Fibroblast of the aortic adventitia (primary cell): ENCODE measurements around the gene DPF3. TPM values are rescaled to one million over a fixed set of nuclear protein-coding genes. Genes with fewer than 3 reads are reported as not detected.

Source experiments
- DNase-seq: peaks from one replicate; pipeline ENCODE4 v3.0.0-alpha.2; 2010; ENCODE audit warnings: low read depth
- H3K4me3 ChIP-seq: 2 replicates; pipeline ENCODE4 v1.5.1; 2011; ENCODE audit warnings: low read depth, mild to moderate bottlenecking, control low read depth, low read length, moderate library complexity
- total RNA-seq: library from RNA; depleted of rRNA; stranded (reverse); fragments of >200 nt; gene quantifications from 2 replicates; pipeline ENCODE4 v1.2.3, GENCODE V29; 2012; ENCODE audit warnings: low replicate concordance
- TF ChIP-seq, protein P1 (sequence below): IDR thresholded peaks from 2 replicates; pipeline ENCODE4 v1.5.1; 2011; ENCODE audit warnings: mild to moderate bottlenecking, low read length, control low read depth, inconsistent platforms; ENCODE audit not compliant: insufficient read depth

Gene DPF3
- total RNA-seq, 1 donor, result 16.3 TPM

DNA sequence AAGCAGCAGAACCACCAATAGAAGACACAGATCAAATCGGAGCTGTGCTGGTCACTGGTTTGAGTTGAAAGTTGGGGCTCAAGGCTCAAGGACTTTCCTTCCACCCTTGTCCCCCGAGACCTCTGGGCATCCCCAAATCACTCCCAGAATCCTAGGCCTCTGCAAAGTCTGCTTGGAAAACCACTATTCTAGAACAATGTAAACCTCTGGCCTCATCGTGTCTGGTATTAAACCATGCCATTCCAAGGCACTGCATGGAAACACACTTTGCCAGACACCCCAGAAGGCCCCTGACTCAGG is 288.0 kb downstream of the DPF3 start:
- H3K4me3 ChIP-seq, result no peak overlapping the region
- TF ChIP-seq, protein P1, sequence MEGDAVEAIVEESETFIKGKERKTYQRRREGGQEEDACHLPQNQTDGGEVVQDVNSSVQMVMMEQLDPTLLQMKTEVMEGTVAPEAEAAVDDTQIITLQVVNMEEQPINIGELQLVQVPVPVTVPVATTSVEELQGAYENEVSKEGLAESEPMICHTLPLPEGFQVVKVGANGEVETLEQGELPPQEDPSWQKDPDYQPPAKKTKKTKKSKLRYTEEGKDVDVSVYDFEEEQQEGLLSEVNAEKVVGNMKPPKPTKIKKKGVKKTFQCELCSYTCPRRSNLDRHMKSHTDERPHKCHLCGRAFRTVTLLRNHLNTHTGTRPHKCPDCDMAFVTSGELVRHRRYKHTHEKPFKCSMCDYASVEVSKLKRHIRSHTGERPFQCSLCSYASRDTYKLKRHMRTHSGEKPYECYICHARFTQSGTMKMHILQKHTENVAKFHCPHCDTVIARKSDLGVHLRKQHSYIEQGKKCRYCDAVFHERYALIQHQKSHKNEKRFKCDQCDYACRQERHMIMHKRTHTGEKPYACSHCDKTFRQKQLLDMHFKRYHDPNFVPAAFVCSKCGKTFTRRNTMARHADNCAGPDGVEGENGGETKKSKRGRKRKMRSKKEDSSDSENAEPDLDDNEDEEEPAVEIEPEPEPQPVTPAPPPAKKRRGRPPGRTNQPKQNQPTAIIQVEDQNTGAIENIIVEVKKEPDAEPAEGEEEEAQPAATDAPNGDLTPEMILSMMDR, result no peak
- no peak for DNase-seq

DNA sequence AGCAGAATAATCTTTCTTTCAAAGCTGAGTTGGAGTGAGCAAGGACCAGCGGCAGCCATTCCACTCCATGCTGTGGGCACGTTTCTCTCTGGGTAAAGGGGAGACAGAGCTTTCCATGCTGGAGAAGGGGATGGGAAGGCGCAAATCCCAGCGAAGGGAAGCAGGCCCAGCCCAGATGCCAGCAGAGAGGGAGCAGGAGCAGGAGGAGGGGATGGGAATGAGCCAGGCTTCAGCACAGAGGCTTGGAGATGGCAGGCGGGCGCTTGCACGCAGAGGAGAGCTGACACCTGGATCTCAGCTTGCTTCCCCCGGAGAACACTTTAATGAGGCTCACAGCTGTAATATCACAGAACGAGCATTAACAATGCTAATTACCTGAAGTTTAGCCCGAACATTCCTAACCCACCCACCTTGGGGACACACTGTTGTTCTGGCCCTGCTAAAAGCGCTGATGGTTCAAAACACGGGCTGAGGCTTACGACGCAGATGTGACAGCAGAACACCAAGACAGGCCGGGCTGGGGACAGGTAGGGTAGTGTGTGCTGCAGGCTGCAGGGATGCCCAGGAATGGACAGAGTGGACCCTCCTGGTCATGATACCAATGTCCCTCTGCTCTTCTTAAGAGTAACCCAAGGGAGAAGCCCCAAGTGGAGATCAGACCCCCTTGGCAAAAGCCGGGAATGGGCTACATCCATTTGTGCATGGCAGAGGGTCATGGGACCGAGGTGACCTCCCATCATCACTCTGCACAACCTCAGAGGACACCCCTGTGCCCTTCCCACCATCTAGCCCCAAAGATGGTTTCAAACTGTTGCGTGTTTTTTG is 288.6 kb downstream of the DPF3 start:
- DNase-seq, result no peak
- no peak overlapping the region for H3K4me3 ChIP-seq
- TF ChIP-seq, protein P1, result no peak

DNA sequence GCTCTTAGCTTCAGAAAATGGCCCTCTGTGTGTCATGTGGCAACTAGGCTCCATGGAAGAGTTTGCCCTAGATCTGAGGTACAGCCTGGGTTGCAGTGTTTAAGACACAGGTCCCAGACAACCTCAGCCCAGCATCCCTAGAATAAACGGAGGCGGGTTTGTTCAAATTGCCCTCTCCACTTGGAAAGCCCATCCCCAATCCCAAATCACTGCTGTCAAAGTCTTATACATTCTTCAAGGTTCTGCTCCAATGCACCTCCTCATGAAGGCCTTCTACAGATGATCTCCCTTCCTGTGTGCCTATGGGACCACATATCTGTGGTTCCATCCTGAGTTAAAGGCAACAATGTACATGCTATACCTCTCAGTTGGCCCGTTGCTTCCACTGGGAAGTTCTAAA is 289.8 kb downstream of the DPF3 start:
- DNase-seq, result no peak
- TF ChIP-seq, protein P1, result no peak
- H3K4me3 ChIP-seq, result no peak overlapping the region

DNA sequence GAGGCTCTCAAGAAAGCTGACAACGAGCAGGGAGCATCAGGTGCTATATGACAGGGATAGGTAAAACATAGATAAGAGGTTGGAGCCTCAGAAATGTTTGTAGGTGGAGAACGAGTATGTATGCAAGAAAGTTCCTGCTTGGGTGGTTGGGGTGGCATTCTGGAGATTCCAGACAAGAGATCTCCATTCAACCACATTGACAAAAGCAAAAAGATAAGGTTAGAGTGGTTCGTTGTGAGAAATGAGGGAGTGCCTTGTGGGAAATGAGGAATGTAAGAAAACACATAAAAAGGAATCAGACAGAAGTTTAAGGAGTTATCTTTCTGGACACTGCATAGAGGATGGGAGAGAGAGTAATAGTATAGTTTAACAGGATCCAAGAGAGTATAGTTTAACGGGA is 290.3 kb downstream of the DPF3 start:
- no peak overlapping the region for H3K4me3 ChIP-seq
- TF ChIP-seq, protein P1, result no peak
- DNase-seq, result peak; percentile 36

DNA sequence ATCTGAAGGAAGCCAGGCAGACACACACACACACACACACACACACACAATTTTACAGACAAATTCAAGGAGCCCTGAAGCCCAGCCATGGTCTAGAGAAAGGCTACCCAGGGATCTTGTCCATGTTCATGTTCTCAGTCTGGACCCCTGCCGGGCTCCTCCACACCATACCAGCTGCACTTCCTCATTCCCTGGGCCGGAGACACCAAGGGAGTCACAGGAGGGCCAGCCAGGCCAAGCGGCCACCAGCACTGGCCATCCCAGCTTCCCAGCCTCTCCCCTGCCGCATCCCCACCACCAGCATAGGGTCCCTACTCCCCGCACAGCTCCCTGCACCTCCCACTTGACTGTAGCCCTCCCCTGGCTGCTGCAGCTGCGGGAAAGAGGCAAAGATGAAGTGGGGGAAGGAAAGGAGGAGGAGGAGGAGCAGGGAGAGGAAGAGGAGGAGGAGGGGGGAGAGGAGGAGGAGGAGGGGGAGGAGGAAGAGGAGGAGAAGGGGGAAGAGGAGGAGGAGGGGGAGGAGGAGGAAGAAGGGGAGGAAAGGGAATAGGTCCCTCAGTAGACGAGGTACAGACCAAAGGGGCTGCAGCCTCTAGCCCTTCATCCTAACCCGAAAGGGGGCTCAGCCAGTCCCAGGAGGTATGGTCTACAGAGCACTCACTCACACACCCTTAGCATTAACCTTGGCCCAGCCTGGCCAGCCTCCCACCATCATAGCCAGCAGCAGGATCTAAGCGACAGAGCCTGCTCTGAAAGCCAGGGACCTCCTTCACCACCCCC is 293.2 kb downstream of the DPF3 start:
- TF ChIP-seq, protein P1, result no peak
- no peak for DNase-seq
- H3K4me3 ChIP-seq, result no peak overlapping the region

DNA sequence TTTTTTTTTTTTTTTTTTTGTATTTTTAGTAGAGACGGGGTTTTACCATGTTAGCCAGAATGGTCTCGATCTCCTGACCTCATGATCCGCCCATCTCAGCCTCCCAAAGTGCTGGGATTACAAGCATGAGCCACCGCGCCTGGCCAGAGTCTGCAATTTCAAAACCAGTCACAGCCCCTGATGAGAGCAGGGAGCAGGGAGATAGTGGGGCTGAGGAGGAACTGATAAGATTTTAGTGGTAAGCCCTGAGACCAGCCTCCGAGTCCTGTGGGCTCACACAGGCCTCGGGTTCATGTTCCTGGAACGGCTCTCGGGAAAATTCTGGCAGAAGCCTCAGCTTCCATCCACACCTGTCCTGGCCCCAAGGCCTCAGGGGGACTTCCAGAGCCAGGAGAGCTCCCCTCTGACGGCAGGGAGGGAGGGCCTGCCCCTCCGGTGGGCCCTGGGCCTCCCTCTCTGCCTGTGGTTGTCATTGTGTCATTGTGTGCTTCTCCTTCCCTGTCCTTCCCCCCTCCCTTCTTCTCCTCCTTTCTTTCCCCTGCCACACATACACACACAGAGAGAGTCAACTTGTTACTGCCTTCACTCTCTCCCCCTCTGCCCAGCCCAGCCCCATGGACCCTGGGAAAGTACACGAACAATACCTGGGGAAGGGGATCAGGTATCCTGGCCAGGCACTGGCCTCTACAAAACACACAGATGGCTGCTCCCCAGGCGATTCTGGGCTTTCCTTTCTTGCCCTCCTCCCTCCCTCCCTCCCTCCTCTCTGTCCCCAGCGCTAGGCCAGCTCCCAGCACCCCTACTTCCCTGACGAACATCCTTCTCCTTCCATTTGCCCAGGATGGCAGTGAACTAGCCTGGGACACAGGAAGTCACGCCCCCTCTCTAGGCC is 294.1 kb downstream of the DPF3 start:
- TF ChIP-seq, protein P1, result no peak
- no peak overlapping the region for H3K4me3 ChIP-seq
- DNase-seq, result no peak
